ENCODE results near the gene TMF1.

The TMF1 gene

DNA sequence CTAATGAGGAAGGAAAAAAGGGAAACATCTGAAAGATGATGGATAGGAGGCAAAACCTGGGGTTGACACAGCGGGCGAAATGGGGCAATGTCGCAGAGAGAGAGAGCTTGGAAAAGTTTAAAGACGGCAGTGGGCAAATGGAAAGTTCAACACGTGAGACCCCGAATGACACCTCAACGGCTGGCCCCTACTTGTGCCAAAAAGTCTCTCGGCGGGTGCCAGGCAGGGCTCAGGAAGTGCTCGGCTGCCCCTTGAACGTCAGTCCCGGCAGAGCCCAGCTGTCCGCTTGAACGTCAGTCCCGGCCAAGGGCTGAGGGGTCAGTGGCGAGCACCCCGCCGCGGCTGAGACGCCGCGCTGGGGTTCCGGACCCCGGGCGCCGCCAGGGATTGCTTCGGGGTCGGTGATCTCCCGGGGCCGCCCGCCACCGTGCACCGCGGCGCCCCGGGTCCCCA lies 39.3 kb downstream of the TMF1 start:
- DNase-seq, result no peak

DNA sequence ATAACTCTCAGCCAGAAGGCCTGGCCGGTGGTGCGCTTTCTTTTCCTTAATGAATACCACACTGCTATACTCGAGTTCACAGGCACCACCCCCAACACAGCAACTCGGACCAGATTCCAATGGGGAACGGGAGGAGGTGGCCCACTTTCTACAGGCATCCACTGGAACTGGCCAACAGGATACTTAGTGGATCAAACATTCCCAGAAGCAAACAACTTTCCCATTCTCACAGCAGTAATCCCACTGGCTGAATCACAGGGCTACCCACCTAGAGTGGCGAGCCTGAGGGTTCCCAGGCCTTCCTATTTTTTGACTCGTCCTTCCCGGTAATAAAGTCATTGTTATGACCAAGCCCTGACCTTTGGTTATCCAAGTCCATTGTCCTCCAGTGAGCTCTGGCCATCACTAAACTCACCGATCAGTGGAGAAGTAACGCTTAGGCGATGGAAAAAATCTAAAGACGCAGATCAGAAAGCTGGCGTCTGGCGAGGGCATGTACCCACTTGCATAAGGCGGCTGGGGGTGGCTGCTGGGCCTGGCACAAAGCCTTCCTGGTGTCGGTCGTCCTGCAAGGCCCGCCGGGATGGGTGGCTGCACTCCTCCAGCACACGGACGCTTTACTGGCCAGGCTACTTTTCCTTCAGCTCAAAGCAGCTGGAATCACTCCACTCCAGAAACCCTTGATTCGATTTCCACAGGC lies 39.9 kb downstream of the TMF1 start:
- no peak for DNase-seq

DNA sequence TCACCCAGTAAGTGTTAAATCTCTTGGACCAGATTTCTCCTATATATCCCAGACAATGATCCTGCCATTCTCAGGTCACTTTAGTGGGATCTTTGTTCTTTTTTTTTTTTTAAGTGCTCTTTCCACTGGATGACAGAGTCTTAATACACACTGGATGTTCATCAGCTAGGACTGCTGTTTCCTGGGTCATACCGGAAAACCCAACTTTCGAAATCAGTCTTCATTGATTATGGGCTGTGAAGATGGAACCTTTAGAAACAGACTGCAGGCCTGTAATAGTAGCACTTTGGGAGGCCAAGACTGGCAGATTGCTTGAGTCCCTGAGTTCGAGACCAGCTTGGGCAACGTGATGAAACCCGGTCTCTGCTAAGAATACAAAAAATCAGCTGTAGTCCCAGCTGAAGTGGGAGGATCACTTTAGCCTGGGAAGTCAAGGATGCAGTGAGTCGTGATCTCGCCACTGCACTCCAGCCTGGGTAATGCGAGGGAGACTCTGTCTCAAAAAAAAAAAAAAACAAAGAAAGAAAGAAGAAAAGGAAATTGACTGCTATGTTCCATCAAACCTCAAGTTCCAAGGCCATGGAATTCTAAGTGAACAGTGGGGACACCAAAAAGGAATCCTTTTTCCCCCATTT lies 40.9 kb downstream of the TMF1 start:
- no peak for DNase-seq

DNA sequence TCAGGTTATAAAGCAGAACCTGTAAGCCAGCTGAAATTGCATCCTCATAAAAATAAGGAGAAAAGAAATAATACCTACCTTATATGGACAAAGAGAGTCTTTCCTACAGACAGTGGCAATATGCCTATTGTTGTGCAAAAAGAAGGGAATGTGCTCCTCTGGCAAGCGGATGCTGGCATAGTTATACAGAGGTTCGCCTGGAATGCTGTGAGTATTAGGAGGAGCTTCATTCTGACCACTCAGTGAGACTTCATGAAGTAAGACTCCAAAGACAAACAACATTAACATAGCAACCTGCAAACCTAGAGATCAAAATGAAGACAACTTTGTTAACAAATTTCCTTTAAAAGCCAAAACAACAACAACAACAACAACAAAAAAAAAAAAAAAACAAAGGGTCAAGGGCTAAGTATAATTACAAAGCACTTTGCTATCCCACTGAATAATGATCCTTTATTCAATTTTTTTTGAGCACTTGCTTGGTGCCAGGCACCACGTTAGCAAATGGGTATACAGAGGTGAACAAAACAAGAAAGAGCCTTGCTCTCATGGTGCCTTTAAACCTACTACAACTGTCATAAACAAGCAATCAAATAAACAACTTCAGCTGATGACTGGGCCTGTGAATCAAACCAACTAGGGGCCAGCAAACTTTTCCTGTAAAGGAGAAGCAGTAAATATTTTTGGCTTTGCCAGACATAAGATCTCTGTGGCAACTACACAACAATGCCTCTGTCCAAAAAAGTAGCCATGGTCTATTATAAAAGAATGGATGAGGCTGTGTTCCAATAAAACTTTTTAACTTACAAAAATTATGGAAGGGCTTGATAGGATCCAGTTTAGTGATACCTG lies 42.3 kb downstream of the TMF1 start:
- no peak for DNase-seq

DNA sequence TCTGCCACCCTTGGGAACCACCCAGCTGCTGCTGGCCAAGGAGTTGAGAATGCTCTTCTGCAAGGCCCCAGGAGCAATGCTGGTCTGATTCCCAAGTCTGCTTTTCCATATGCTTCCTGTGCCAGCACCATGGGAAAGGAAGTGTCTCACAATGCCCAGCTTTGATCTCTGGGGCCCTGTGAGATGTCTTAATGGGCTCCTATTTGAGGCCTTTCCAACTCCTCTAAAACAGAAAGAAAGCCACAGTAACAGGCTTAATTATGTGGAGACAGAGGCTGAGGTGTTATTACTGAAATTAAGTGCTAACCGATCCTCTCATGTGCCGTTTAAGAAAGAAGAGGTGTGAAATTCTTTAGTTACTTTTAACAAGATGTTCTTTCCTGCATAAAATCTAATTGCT lies 43.2 kb downstream of the TMF1 start:
- no peak for DNase-seq

DNA sequence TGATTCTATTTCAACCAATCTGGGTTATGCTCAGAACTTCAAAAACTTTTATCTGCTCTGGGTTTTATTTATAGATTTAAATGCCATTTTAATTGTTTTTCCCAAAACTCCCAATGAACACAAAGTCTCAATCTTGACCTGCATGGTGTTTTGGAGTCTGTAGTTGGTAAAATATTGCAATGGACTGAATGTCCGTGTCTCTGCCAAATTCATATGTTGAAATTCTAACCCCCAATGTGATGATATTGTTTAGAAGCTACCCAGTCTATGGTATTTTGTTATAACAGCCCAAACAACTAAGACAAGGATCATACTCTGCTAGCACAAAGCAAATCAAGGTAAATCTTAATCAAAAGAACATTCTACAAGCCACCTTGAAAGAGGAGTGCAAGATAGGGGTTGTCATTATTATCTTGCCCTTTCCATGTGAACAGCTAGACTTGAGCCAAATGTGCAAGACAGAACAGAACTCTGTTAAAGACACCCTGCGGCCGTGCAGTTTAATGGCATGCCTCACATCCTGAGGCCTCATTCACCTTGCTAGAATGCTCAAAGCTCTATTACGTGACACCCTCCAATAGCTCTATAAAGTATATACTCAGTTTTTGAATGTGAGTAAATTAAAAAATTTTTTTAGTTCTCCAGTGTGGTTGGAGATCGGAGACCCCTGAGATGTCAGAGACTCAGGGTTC lies 46.2 kb downstream of the TMF1 start:
- DNase-seq, result no peak

DNA sequence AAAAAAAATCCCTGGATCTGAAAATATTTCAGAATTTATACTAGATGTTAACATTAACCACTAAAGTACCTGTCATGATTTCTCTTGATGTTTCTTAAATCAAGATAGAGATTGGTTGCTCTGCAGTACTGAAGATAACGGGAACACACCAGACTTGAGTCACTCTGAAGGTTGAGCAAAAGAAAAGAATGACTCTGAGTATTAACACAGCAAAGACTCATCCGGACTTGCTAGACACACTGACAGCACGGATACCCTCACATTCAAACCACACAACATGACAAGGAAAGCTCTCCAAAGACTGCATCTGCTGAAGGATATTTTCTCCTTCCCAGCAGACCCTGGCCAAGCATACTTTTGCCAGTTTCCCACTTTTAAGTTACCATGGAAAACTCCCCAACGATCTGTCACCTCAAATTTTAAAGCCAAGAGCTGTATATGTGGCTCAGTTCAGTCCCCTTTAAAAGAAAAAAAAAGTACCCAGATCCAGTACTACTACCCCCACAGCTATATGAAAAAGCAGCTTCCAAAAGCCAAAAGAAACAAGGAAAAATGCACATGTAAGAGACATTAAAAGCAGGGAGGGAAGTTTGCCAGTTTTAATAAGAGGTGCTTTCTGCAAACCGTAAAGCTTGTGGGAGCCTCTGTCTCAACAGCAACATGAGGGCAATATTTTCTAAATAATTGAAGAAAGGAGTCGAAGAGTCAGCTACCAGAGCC lies 46.9 kb downstream of the TMF1 start:
- no peak for DNase-seq

DNA sequence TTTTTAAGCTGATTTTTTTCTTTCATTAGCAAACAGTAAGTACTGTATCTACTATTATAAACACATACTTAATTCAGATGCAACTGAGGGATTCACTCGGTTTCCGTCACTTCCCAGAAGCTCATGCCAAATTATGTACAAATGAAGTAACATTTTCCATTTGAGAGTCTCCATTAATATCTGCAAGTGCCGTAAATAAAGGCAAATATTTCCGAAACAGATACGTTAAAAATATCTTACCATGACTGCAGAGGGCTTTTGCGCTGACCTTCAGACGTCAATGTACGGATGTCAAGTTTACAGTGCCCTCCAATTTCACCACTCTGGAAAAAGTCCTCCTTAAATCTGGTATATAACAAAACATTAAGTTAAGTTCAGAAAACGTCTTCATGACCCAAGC lies 48.0 kb downstream of the TMF1 start:
- no peak for DNase-seq

GRCh38 chr3:68999605-69000004 lies 52.5 kb downstream of the TMF1 start:
- DNase-seq, result no peak

DNA sequence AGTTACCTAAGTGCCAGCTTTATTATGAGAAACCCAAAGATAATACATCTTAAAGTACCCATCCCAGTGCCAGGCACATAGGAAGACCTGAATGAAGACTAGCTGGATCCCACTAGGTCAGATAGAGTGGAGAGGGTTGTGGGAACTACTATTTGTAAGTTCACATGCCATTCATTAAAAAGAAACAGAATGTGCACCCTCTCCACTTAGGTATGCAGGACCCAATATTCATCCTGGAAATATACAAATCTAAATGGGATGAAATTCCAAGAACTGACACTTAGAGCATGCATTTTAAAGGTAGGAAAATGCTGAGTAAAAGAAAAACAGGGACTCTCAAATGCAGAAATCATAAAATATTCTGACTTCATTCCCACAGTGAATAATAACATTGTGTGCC lies 53.0 kb downstream of the TMF1 start:
- no peak for DNase-seq

- DNase-seq, result no peak
These were observed 54.2 kb downstream of the TMF1 start for GRCh38 chr3:68997887-68998286.

DNA sequence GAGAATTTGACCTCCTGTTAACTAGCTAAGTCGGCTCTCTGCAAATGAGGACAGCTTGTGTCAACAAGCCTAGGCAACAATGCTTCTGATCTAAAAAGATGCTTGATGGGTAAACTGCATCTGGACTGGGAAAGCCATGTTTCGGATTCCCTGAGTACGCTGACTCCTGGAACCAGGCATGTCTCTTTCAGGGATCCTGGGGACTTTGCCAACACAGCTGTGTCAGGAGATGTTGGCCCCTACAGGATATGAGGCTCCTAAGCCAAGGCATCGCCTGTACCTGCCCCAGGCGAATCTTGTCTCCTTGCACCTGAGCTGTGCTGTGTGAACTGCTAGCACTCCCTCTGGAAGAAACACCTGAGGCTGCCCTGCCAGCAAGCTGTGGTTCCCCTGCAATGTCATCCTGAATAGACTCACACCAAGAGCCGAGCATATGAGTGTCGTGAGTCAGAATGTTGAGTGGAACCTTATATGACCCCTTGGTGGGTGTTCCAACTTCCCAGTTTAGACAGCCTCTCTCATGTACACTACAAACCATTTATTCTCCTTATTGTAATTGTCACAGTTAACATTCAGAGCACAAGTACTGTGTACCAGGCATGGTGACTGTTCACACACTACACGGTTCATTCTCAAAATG lies 55.7 kb downstream of the TMF1 start:
- DNase-seq, result no peak

- no peak for DNase-seq
These were observed 63.4 kb downstream of the TMF1 start for GRCh38 chr3:68988740-68989139.

GRCh38 chr3:68987322-68987721 lies 64.8 kb downstream of the TMF1 start:
- no peak for DNase-seq

DNA sequence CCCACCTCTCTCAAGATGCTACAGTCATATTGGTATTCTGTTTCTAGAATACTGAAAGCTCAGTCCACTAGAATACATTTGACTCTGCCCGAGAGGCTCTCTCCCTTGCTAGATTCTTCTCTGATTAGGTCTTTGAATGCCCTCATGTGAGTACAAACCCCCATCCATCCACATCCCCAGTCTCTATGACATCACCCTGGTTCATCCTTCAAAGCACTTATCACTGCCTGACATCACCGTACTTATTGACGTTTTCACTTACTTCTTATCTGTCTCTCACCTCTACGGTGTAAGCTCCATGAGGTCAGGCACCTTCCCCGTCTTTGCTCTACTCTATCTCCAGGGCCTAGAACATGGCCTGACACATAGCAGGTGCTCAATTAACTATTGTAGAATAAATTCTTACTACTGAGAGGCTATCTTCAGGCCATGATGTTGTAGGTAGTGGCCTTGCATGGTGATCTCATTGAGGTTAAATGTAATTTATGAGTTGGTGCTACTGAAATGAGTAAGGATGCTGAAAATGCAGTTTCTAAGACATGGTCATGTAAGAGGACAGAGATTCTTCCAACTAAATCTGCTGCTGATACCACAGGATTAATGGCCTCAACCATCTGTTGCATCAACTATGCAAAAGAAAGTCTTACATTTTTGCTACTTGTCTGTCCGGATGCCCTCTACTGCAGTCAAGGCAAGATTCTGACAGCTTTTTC lies 65.5 kb downstream of the TMF1 start:
- DNase-seq, result no peak

DNA sequence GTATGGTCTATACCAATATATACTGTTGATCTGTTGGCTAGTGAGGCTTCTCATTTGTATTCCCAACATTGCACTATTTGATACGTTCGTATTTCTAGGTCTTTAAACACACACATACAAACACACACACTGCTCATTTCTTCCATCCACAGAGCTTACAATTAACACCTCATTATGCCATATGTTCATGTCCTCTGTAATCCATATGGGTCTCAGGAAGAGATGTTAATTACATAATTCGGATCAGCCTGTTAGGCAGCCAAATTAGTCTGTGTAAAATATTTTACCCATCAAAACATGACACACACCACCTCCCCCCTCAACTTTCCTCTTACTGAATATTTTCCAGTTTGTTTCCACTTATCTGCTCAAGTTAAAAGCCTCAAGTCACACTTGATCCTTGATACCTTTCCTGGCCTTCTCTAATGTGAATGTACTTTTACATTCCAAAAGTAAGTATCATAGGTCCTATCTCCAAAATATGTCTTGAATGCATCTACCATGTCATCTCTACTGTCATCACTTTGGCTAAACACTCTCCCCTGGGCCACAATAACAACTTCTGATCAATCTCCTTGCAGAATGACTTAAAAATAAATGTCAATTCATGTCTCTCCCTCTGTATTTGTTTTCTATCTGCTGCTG lies 66.9 kb downstream of the TMF1 start:
- DNase-seq, result no peak

DNA sequence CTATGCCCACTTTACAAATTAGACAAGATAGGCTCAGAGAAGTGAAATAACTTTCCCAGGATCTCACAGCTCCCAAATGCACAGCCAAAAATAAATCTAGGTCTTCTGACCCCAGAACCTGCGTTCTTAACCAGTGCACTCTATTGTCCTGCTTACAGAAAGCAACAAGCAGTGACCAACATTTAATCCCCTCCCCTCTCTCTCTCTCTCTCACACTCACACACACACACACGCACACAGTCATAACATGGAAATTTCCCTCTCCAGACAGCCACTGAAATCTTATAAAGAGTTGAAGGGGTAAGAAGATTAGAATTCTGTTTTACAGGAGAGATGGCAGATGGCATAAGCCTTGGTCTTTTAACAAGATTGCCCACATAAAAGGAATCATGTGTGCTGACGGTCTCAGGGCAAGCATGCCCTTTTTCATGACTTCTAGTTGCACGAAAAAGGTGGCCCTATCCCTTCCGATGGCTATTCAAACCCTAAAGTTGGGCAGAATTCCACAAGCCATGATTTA lies 68.1 kb downstream of the TMF1 start:
- DNase-seq, result no peak

DNA sequence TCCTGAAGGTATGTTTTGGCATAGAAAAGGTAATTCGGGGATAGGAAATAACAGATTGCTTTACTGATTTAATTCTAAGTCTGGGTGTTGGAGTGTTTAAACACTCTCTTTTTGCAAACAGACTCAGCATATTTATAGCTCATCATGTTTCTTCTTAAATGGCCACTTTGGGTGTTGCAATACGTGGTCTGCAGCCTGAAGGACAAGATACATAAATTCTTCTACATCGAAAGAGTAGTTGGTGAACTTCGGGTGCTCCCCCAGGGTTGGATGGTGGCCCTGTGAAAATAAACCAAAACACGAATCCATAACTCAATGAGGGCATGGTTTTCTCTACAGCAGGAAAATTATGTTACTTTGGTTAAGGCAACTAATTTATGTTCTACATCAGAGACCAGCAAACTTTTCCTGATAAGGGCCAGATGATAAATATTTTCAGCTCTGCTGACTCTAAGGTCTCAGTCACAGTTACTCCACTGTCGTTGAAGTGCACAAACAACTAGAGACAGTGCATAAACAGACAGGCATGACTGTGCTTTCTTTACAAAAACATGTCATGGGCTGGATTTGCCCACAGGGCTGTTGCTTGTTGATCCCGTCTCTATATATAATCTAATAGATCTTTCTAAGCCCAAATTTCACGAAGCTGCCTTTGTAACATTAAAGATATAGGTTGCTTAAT lies 74.5 kb downstream of the TMF1 start:
- no peak for DNase-seq

- DNase-seq, result no peak
These were observed 77.4 kb downstream of the TMF1 start for GRCh38 chr3:68974711-68975110.

DNA sequence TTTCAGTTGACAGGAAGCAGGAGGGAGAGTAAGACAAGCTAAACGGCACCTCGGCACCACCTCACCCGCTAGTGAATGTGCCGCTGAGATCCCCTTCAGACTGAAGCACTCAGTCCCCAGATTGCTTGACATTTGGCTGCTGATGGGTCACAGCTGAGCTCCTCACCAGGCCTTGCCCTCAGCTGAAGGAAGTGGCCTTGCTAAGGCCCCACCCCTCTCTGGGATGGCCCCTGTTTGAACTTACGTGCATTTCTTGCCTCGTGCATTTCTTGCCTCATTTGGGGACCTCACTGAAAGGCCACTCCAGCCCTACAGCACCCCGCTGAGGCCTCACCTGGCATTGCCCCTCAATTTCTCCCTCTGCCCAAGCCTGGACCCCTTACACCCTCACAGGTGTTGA lies 78.5 kb downstream of the TMF1 start:
- no peak for DNase-seq
